Mucosa of rectum (tissue), 2 donors: ENCODE data around the gene SLFN12.
"Not testable (repeated sequence)": the region's sequence is repeated elsewhere in the genome, so short reads cannot be mapped to it uniquely, and the experiment has no call there.

Experiments
- H3K27ac ChIP-seq, 2 donors: one replicate each; pipeline ENCODE4 v1.7.0; 2013; ENCODE audit warnings: inconsistent platforms in 2 of 2, low read depth in 2 of 2, low read length in 2 of 2
- H3K27me3 ChIP-seq, 2 donors: one replicate each; pipeline ENCODE4 v1.7.0; 2013; ENCODE audit warnings: low read length in 2 of 2; ENCODE audit not compliant: control insufficient read depth in 2 of 2, insufficient read depth in 2 of 2
- H3K36me3 ChIP-seq, 2 donors: one replicate each; pipeline ENCODE4 v1.7.0; 2013; ENCODE audit warnings: low read length in 2 of 2; ENCODE audit not compliant: control insufficient read depth in 2 of 2, insufficient read depth in 2 of 2
- H3K4me1 ChIP-seq, 2 donors: one replicate each; pipeline ENCODE4 v1.7.0; 2013; ENCODE audit warnings: low read length in 2 of 2, mild to moderate bottlenecking in 1 of 2; ENCODE audit not compliant: control insufficient read depth in 2 of 2, insufficient read depth in 2 of 2
- H3K4me3 ChIP-seq, 2 donors: one replicate each; pipeline ENCODE4 v1.7.0; 2013; ENCODE audit warnings: low read length in 2 of 2
- H3K9ac ChIP-seq, 2 donors: one replicate each; pipeline ENCODE4 v1.7.0; 2013; ENCODE audit warnings: low read length in 2 of 2, low read depth in 1 of 2, mild to moderate bottlenecking in 1 of 2
- H3K9me3 ChIP-seq, 2 donors: one replicate each; pipeline ENCODE4 v1.7.0; 2013; ENCODE audit warnings: low read length in 2 of 2; ENCODE audit not compliant: control insufficient read depth in 2 of 2
- donor health status: healthy.
- donor health status: Normal muscosa, but diverticular disease.

Gene SLFN12

DNA sequence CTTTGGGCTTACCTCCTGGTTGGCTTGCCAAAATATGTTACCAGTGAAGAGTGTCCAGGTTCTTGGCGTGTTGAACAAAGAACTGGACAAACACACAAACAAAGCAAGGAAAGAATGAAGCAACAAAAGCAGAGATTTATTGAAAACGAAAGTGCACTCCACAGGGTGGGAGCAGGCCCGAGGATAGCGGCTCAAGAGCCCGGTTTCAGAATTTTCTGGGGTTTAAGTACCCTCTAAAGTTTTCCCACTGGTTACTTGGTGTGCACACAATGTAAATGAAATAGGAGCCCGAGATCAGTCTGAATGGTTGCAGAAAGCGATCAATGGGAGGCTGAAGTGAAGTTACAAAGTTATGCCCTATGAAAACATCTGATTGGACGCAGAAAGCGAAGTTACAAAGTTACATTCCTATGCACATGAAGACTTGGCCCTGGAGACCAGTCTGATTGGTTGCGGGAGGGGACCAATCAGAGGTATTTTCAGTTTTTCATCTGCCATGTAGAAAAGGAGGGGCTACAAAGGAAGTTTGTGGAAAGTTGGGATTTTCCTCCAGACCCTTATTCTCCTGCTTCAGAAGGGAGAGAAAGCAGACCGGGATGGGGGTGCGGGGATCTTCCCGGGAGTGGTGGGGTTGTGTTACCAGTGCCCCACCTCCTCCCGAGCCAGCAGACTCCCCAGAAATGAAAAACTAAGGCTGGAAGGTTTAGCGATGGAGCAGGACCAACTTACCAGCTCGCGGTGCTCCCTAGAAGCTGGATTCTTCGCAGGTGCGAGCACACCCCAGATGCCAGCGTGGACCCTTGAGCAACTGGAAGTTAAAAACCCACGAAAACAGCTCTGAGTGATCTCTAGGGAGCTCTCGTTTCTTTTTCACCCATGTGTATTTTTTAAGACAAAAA is at the start of gene SLFN12:
TSS of gene SLFN12 (minus strand) at position 325 of the 899 bp plus-strand sequence. CDS start 9,472 bp downstream, outside the sequence.
- H3K9me3 ChIP-seq, result no peaks in the 10 kb centered on the region
- H3K27me3 ChIP-seq, result no peaks in the 10 kb centered on the region
- H3K9ac ChIP-seq, result peak within 1 kb of the TSS; percentile 37 to 74
- peaks cover 11 to 12% of the 10 kb centered on the region in 2 donors for H3K4me1 ChIP-seq
- H3K36me3 ChIP-seq, result no peaks in the 10 kb centered on the region
- peak within 1 kb of the TSS; percentile 64 to 82 for H3K4me3 ChIP-seq
- peak within 1 kb of the TSS; percentile 80 to 83 for H3K27ac ChIP-seq

GRCh38 chr17:35479271-35479670 is 47.0 kb upstream of the SLFN12 start:
- no peaks in the 10 kb centered on the region for H3K4me1 ChIP-seq
- H3K9ac ChIP-seq, result no peak overlapping the region
- no peak overlapping the region for H3K4me3 ChIP-seq
- H3K27ac ChIP-seq, result no peak overlapping the region
- no peaks in the 10 kb centered on the region for H3K9me3 ChIP-seq
- no peaks in the 10 kb centered on the region for H3K36me3 ChIP-seq
- no peaks in the 10 kb centered on the region for H3K27me3 ChIP-seq

GRCh38 chr17:35477248-35477647 is 44.9 kb upstream of the SLFN12 start:
- Histone ChIP-seq H3K4me1 (no peaks in the 10 kb centered on the region), H3K27ac (no peak overlapping the region), H3K9me3 (no peaks in the 10 kb centered on the region), H3K36me3 (no peaks in the 10 kb centered on the region), H3K9ac (no peak overlapping the region), H3K4me3 (no peak overlapping the region), H3K27me3 (no peaks in the 10 kb centered on the region)

DNA sequence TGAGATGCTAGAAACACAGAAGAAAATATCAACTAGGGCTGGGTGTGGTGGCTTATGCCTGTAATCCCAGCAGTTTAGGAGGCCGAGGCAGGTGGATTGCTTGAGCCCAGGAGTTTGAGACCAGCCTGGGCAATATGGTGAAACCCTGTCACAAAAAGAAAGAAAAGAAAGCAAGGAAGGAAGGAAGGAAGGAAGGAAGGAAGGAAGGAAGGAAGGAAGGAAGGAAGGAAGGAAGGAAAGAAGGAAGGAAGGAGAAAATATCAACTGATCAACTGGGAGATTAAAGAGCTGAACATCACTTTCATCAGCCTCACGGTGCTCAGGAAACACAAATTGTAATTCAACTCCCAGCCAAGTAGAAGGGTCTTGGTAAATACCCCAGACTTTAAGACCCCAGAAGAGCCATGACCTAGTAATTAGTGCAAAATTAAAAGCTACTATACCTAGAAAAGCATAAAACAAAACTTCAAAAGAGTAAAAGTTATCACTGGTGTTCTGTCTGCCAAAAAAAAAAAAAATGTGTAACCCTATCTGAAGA is 44.1 kb upstream of the SLFN12 start:
- Histone ChIP-seq H3K27me3 (no peaks in the 10 kb centered on the region), H3K36me3 (no peaks in the 10 kb centered on the region), H3K9ac (no peak overlapping the region), H3K4me3 (no peak overlapping the region), H3K27ac (no peak overlapping the region), H3K9me3 (no peaks in the 10 kb centered on the region), H3K4me1 (no peaks in the 10 kb centered on the region)

- Histone ChIP-seq H3K4me1 (no peaks in the 10 kb centered on the region), H3K27me3 (no peaks in the 10 kb centered on the region), H3K9ac (no peak overlapping the region), H3K36me3 (no peaks in the 10 kb centered on the region), H3K9me3 (no peaks in the 10 kb centered on the region), H3K27ac (no peak overlapping the region), H3K4me3 (no peak overlapping the region)
Measured at GRCh38 chr17:35468475-35468874, 36.2 kb upstream of the SLFN12 start.

GRCh38 chr17:35467824-35468223 is 35.5 kb upstream of the SLFN12 start:
- no peaks in the 10 kb centered on the region for H3K9me3 ChIP-seq
- H3K9ac ChIP-seq, result no peak overlapping the region
- no peaks in the 10 kb centered on the region for H3K36me3 ChIP-seq
- H3K27ac ChIP-seq, result no peak overlapping the region
- no peak overlapping the region for H3K4me3 ChIP-seq
- no peaks in the 10 kb centered on the region for H3K4me1 ChIP-seq
- H3K27me3 ChIP-seq, result no peaks in the 10 kb centered on the region

DNA sequence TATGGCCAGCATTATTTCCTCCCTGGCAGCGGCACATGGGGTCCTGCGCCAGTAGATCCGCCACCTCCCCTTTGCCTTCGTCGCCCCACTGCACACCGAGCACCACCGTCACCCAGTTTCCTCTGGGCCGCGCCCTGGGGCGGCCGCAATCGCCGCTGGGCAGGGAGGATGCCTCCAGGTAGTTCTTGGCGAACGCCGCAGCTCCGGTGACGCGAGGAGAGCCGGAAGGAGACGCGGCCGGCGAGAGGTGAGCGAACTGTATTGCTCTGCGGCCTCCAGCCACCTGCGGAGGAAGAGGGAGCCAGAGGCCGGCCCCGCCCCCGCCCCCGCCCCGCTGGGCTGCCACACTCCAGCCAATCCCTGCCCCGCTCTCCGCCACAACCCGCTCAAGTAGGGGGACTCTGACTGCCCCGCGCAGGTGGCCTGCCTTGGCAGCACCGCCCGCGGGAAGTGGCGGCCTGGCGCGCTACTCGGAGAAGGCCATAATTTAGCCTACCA is 28.1 kb upstream of the SLFN12 start:
- no peaks in the 10 kb centered on the region for H3K36me3 ChIP-seq
- no peaks in the 10 kb centered on the region for H3K9me3 ChIP-seq
- H3K27ac ChIP-seq, result no peak overlapping the region
- peak overlapping the region in 1 of 2 donors; percentile 37 for H3K9ac ChIP-seq
- no peaks in the 10 kb centered on the region for H3K27me3 ChIP-seq
- H3K4me1 ChIP-seq, result no peaks in the 10 kb centered on the region
- H3K4me3 ChIP-seq, result peak overlapping the region; percentile 50 to 60

DNA sequence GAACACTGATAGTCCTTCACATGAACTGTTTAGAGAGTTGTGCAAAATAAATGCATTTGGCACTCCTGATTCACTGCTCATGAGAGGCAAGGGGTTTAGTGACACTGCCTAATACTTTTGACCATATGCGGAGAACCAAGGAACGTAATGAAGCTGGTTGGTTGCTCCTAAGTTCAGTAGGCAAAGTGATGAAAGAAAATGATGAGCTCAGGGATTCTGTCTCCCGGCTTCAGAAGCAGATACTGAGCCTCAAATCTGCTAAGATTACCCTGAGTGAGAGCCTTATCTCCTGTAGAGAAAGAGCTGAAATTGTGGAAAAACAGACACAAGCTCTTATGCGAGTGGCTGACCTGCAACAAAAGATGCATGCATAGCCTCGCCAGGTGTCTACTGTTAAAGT is 21.7 kb upstream of the SLFN12 start:
- H3K4me1 ChIP-seq, H3K9ac ChIP-seq, H3K27me3 ChIP-seq, H3K9me3 ChIP-seq, H3K27ac ChIP-seq, H3K36me3 ChIP-seq, H3K4me3 ChIP-seq: not testable (repeated sequence)

DNA sequence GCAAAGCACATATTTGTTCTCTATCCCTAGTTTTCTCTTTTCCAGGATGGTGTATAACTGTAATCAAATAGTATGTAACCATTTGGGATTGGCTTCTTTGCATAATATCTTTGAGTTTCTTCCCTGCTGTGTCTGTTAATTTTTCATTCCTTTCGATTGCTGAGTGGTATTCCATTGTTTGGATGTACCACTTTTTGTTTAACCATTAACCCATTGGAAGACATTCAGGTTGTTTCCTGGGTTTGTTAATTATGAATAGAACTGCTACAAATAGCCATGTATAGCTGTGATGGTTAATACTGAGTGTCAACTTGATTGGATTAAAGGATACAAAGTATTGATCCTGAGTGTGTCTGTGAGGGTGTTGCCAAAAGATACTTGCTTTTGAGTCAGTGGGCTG is 20.9 kb upstream of the SLFN12 start:
- H3K4me1 ChIP-seq, result no peaks in the 10 kb centered on the region
- peaks cover 0 to 6% of the 10 kb centered on the region in 2 donors for H3K27me3 ChIP-seq
- no peak overlapping the region for H3K27ac ChIP-seq
- no peaks in the 10 kb centered on the region for H3K9me3 ChIP-seq
- no peak overlapping the region for H3K4me3 ChIP-seq
- H3K36me3 ChIP-seq, result no peaks in the 10 kb centered on the region
- H3K9ac ChIP-seq, result no peak overlapping the region

GRCh38 chr17:35449371-35449931 is 17.2 kb upstream of the SLFN12 start:
- peak overlapping the region in 1 of 2 donors; percentile 83 for H3K27ac ChIP-seq
- H3K4me1 ChIP-seq, result peaks cover 0 to 3% of the 10 kb centered on the region in 2 donors
- H3K9me3 ChIP-seq, result no peaks in the 10 kb centered on the region
- peak overlapping the region; percentile 37 to 76 for H3K4me3 ChIP-seq
- peak overlapping the region; percentile 18 to 24 for H3K9ac ChIP-seq
- peaks cover 0 to 2% of the 10 kb centered on the region in 2 donors for H3K36me3 ChIP-seq
- H3K27me3 ChIP-seq, result peaks cover 0 to 6% of the 10 kb centered on the region in 2 donors
